GM12891 (cell line): ENCODE data around the gene ATP8B1.

ENCODE experiments used
- DNase-seq: peaks from one replicate; pipeline ENCODE4 v3.0.0; 2011; ENCODE audit warnings: low spot score; ENCODE audit not compliant: insufficient read length
- FAIRE-seq: peaks from 2 replicates; lab custom pipeline; 2011; peaks lifted over from hg19 to GRCh38; lab: Jason Lieb, UNC
- PAX5 ChIP-seq: IDR thresholded peaks from 2 replicates; pipeline ENCODE4 v1.6.1; 2011; ENCODE audit warnings: low read length, moderate library complexity, mild to moderate bottlenecking; ENCODE audit not compliant: insufficient read depth, severe bottlenecking
- POLR2A ChIP-seq: IDR thresholded peaks from 2 replicates; pipeline ENCODE4 v1.6.1; 2011; ENCODE audit warnings: low read depth, low read length, control low read depth
- POLR2AphosphoS5 ChIP-seq: IDR thresholded peaks from 2 replicates; pipeline ENCODE4 v1.6.1; 2011; ENCODE audit warnings: low read depth, low read length, control low read depth
- POU2F2 ChIP-seq: IDR thresholded peaks from 2 replicates; pipeline ENCODE4 v1.6.1; 2011; ENCODE audit warnings: low read depth, mild to moderate bottlenecking, control low read depth, low read length, moderate library complexity
- SPI1 ChIP-seq: IDR thresholded peaks from 2 replicates; pipeline ENCODE4 v1.6.1; 2011; ENCODE audit warnings: low read depth, low read length, control low read depth
- TAF1 ChIP-seq: IDR thresholded peaks from 2 replicates; pipeline ENCODE4 v1.6.1; 2011; ENCODE audit warnings: low read depth, low read length, control low read depth

The ATP8B1 gene

GRCh38 chr18:57709335-57709734 lies 93.8 kb downstream of the ATP8B1 start:
- TF ChIP-seq SPI1: no peak
- TF ChIP-seq PAX5: no peak
- TF ChIP-seq POLR2A: no peak
- TF ChIP-seq POLR2AphosphoS5: no peak
- no peak for TF ChIP-seq TAF1
- no peak for FAIRE-seq
- no peak for DNase-seq

GRCh38 chr18:57708288-57708687 lies 94.8 kb downstream of the ATP8B1 start:
- DNase-seq: no peak
- FAIRE-seq: no peak
- TF ChIP-seq POLR2A (no peak), POU2F2 (no peak), TAF1 (no peak), POLR2AphosphoS5 (no peak), PAX5 (no peak), SPI1 (no peak)

- TF ChIP-seq POLR2AphosphoS5 (no peak), POLR2A (no peak), PAX5 (no peak), TAF1 (no peak), POU2F2 (no peak), SPI1 (no peak)
- FAIRE-seq: no peak
- DNase-seq: no peak
Measured at GRCh38 chr18:57705832-57706595, 97.1 kb downstream of the ATP8B1 start.

- no peak for TF ChIP-seq POLR2AphosphoS5
- TF ChIP-seq SPI1: no peak
- TF ChIP-seq TAF1: no peak
- no peak for TF ChIP-seq PAX5
- FAIRE-seq: no peak
- no peak for DNase-seq
Measured at GRCh38 chr18:57705011-57705410, 98.1 kb downstream of the ATP8B1 start.

GRCh38 chr18:57698571-57699276 lies 104.4 kb downstream of the ATP8B1 start:
- TF ChIP-seq PAX5: no peak
- no peak for TF ChIP-seq TAF1
- TF ChIP-seq POU2F2: no peak
- no peak for TF ChIP-seq POLR2AphosphoS5
- TF ChIP-seq POLR2A: no peak
- no peak for TF ChIP-seq SPI1
- FAIRE-seq (no peak), DNase-seq (no peak)

GRCh38 chr18:57697426-57697825 lies 105.7 kb downstream of the ATP8B1 start:
- DNase-seq: no peak
- FAIRE-seq: no peak
- TF ChIP-seq TAF1 (no peak), SPI1 (no peak), POLR2AphosphoS5 (no peak), PAX5 (no peak), POU2F2 (no peak), POLR2A (no peak)

- FAIRE-seq (no peak), DNase-seq (no peak)
- TF ChIP-seq PAX5 (no peak), SPI1 (no peak), POLR2A (no peak), TAF1 (no peak), POLR2AphosphoS5 (no peak), POU2F2 (no peak)
Measured at GRCh38 chr18:57696271-57696670, 106.8 kb downstream of the ATP8B1 start.

- FAIRE-seq: no peak
- DNase-seq: no peak
Measured at GRCh38 chr18:57691363-57691762, 111.8 kb downstream of the ATP8B1 start.

GRCh38 chr18:57687970-57688369 lies 115.1 kb downstream of the ATP8B1 start:
- no peak for TF ChIP-seq POLR2AphosphoS5
- TF ChIP-seq PAX5: no peak
- no peak for TF ChIP-seq POU2F2
- TF ChIP-seq TAF1: no peak
- no peak for TF ChIP-seq POLR2A
- TF ChIP-seq SPI1: no peak
- DNase-seq (no peak), FAIRE-seq (no peak)

More at GRCh38 chr18:57691363-57691762, 111.8 kb downstream of the ATP8B1 start:
- TF ChIP-seq POLR2AphosphoS5: no peak
- no peak for TF ChIP-seq POLR2A
- no peak for TF ChIP-seq PAX5
- TF ChIP-seq SPI1: no peak
